SIG-M5 treated with dmso at 0.1 percent for 504 hours (cell line): ENCODE data around the gene HOTAIR.

Experiments
- DNase-seq: peaks from one replicate; lab custom pipeline; 2025; ENCODE audit not compliant: unreplicated experiment; lab: John Stamatoyannopoulos, UW

HOTAIR gene

GRCh38 chr12:54011665-54012532 is 37.1 kb upstream of the HOTAIR start:
- DNase-seq = no peak

DNA sequence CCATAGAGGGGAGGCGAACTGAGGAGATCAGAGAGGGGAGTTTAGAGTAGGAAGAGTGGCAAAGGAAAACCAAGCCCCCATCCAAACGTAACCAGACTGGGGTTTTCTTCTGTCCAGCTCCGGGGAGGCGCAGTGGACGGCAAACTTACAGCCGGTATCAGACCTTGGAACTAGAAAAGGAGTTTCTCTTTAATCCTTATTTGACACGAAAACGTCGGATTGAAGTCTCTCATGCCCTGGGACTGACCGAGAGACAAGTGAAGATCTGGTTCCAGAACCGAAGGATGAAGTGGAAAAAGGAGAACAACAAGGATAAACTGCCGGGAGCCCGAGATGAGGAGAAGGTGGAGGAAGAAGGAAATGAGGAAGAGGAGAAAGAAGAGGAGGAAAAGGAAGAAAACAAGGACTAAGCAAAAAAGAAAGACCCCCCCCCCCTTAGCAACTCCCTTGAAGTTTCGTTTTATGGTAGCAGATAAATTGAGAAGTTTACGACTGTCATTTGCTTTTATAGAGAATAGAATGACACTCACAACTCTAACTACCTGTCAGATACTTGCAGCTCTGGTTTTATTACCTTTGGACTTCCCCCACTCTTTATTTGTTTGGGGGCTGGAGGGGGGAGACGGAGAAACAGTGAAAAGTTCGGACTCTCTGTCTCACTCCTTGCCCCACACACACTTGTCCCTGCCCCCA is 36.4 kb upstream of the HOTAIR start:
- DNase-seq = no peak

DNA sequence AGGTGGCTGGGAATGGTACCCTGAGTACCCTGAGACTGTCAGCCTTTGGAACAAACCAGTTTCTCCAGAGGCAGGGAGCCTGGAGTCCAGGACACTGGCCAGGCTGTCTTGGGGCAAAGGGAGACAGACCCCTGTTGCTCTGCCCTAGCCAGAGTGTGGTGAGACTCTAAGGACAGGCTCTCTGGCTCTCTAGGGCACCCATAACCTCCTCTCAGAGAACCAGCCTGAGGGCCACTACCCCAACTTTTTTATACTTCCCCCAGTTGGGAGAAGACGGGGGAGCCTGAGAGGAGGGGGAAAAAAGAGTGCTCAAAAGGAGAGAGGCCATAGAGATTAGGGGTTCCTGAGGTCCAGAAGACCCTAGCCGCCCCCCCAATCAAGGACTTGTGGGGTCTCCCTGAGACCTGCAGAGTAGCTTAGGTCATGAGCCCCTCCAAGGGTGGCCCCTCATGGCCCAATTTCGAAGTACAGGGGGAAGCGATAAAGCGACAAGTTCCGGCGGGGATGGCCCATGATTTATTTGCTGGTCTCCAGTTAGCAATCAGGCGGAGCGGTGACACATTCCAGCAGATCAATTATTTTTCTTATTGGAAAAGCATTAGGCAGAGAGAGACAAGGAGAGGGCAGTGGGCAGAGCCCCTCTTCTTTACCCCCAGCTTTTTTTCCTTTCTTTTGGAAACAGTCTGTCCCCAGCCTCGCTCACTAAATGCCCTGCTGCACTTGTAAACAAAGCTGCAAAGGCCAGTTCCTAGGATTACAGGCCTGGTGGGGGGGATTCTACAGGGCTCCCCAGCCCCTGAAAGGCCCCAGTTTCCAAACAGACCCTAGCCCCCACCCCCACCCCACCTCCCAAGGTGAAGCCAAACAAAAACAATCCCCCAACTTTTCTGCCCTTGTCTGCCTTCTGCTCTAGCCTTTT is 35.6 kb upstream of the HOTAIR start:
- DNase-seq = no peak

GRCh38 chr12:54009171-54010052 is 34.7 kb upstream of the HOTAIR start:
- peak; percentile 31 for DNase-seq

DNA sequence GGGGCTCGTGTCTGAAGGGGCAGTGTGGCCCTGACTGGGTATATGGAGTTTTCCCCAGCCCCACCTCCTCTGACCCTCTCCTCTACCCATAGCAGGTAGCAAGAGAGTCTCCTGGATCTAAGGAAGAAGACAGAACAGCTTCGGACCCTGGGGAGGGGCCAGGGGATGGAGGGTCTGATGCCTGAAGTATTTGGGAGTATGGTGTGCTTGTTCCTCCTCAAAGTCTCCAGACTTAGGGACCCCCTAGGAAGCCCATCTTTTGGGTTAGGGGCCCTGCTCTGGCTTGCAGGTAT is 33.5 kb upstream of the HOTAIR start:
- DNase-seq = no peak

- no peak for DNase-seq
Observed at GRCh38 chr12:54007538-54008259, 32.9 kb upstream of the HOTAIR start.

DNA sequence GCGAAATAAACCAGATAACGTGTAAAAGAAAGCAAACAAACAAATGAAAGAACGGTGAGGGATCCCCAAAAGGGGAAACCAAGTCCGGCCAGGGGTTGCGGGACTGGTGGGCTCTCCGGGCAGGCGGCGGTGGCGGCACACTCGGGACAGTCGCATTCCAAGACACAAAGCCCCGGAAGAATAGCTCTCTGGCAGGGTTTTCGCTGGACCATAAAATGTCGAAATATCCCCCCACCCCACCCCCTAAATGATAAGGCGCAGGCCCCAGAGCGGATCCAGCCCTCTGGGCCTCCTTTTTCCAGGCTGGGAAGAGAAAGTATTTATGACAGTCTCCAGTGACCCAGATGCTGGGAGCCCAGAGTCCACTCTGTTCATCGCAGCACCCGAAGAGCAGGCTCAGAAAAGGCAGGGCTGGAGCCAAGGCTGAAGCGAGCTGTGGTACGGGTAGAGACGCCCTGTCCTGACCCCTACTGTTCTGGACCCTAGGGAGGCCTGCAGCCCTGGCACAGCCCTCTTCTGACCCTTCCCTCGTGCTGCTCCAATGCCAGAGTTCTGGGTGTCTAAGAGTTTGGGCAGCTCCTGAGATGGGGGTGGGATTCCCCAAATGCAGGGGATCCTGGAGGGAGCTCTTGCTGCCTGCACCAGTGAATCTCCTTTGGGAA is 31.9 kb upstream of the HOTAIR start:
- DNase-seq = no peak

DNA sequence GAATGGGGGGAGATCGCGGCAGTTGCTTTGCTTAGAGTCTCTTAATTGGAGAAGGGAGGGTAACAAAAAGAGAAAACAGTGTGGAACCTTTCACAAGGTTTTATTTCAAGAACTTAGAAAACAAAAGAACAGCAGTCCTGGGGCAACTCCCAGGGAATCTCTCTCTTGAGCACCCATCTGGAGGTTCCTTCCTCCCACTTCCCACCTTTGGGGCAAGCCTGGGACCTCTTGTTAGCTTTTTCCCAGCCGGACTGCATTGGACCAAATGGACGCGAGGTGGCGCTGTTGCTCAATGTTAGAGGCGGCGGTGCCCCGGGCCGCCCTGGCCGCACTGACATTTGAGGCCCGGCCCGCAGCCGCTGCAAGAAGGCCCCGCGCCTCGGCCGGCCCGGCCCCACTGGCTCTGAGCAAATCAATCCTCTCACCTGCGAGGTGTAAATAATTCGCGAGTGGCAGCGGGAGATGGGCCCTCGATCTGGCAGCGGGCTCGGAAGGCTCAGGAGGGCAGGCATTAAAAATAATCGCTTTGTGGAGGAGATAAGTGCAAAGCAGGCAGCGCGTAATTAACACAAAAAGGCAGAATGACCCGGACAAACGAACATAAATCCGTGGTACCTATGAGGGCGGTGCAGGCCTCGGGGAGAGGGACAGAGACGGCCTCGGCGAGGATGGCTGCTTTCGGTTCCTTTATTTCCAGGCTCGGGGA is 31.3 kb upstream of the HOTAIR start:
- peak; percentile 70 for DNase-seq

DNA sequence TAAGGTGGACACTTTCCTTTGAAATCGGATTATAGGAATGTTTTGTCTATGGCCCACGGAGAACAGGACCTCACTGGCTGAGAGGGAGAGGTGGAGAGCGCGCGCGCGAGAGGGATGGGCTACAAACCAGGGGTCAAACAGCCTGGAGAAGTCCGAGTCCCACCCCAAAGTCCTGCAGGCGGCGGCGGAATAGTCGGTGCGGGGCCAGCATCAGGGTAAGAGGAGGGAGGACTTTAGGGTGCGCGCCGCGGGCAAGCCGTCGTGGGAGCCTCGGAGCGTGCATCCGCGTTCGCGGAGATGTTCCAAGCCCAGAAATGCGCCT is 30.7 kb upstream of the HOTAIR start:
- no peak for DNase-seq

DNA sequence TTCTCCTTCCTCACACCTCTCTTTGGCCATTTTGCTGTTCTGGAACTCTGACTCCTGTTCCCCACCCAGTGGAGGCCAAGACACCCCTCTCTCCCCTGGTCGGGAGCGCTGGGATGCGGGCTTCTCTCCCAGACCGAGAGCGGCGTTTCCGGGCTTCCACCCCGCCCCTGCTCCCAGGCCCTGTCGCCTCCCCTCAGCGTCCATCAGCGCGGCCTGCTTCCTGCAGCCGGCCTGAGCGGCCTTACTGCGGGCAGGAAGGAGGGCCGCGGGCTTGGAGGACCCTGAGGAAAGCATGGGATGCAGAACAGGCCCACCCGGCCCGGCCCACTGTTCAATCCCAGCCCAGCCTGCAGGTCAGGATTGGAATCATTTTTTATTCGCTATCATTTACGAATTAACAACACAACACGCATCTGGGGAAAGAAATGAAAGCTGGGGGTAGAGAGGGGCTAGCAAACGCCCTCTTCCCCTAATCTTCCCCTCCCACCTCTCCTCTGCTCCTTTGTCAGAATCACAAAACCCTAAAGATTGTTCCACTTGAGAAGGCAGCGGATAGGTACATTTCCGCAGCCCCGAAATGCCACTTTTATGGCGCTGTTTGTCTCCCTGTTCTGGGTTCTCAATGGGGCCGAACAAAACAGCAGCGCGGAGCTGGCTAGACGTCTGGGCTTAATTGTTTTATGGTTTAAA is 30.2 kb upstream of the HOTAIR start:
- DNase-seq = no peak

- no peak for DNase-seq
Observed at GRCh38 chr12:54004063-54004840, 29.5 kb upstream of the HOTAIR start.

GRCh38 chr12:54003625-54004024 is 28.9 kb upstream of the HOTAIR start:
- DNase-seq = no peak

DNA sequence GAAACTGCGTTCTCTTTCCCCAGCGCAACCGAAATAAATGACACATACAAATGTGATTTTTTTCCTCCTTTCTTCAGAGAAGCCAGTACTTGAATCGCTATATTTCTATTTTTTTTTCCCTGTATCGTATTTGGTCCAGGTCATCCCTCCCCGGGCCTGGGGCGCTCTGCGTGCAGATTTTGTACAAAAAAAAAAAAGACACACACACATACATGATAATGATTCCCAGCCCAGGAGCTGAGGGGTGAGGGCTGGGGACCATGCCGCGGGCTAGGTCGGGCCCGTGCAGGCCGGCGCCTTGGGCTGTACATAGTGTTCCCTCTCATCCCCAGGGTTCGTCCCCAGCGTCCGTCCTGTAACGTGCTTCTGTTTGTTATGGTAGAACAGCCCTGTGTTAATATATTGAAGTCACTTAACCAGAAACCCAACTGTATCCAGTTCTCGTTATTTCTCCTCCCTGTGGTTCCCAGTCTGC is 28.2 kb upstream of the HOTAIR start:
- DNase-seq = no peak

DNA sequence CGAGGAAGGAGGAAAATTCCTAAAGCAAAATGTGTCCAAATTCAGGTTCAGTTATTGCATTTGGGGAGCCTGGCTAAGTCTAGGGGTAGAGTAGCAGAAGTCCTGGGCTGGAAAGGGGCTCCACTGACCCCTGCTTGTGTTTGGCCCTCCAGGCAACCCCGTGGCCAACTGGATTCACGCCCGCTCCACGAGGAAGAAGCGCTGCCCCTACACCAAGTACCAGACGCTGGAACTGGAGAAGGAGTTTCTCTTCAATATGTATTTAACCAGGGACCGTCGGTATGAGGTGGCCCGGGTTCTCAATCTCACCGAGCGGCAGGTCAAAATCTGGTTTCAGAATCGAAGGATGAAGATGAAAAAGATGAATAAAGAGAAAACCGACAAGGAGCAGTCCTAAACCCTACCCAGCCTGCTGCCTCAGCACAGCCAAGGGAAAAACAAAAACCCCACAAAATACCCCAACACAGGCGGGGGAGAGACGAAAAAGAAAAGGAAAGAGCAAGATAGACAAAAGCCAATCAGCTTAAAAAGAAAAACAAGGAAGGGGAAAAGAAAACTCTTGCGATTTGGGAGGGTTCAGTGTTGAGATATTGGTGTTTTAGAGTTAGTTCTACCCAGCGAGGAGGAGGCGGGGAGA is 27.6 kb upstream of the HOTAIR start:
- no peak for DNase-seq

GRCh38 chr12:54001283-54002187 is 26.8 kb upstream of the HOTAIR start:
- DNase-seq = no peak
